K562 (cell line): ENCODE data around the gene PFN3. TPM values are rescaled to one million over a fixed set of nuclear protein-coding genes. Genes with fewer than 3 reads are reported as not detected.

Experiments used
- ATAC-seq: fragments of 200-7000 bp; cut with Tn5 transposase; 3 replicates; pipeline ENCODE4 v1.9.1; 2020; ENCODE audit warnings: moderate library complexity
- BruUV-seq: library from RNA; stranded (reverse); fragments of 400-500 nt; replicated peaks from 2 replicates; lab custom pipeline; 2021; lab: Mats Ljungman, UMichigan
- CTCF ChIA-PET: fragments of 300-600 bp; formaldehyde crosslinking; extraction: SDS; loops from one replicate; lab custom pipeline; 2021; ENCODE audit warnings: low intra/inter-chr PET ratio; lab: Yijun Ruan, JAX
- POLR2A ChIA-PET: fragments of 300-600, 350-650 bp; sonication (Branson Sonifier 250); formaldehyde crosslinking; extraction: SDS; loops from one replicate; lab custom pipeline; 2021; ENCODE audit warnings: antibody characterized with exemption, inconsistent platforms; lab: Yijun Ruan, JAX
- DNase-seq, 4 experiments: peaks; one replicate each; pipeline versions ENCODE4 v3.0.0 to v3.0.0-alpha.2; 2011 to 2018; ENCODE audit warnings: low spot score in 3 of 4, mixed read lengths in 3 of 4; ENCODE audit errors: extremely low read depth in 1 of 4
- FAIRE-seq: peaks from 2 replicates; lab custom pipeline; 2011; peaks lifted over from hg19 to GRCh38; lab: Jason Lieb, UNC
- H2AFZ ChIP-seq: 2 replicates; pipeline ENCODE4 v1.6.0; 2011; ENCODE audit warnings: low read depth, low read length, control low read depth, inconsistent platforms
- H3K27ac ChIP-seq: fragments of 200-600 bp; 3 replicates; pipeline ENCODE4 v1.8.0; 2011; ENCODE audit warnings: low read depth, mild to moderate bottlenecking, control low read depth, inconsistent platforms, low read length, moderate library complexity, mixed read lengths; ENCODE audit errors: extremely low read depth
- H3K27me3 ChIP-seq, 2 experiments: fragments of 300-600 bp in 1 of 2; 2 replicates in 1 of 2; 3 replicates in 1 of 2; pipeline versions ENCODE4 v1.6.0 to v1.8.0; 2011; ENCODE audit warnings: inconsistent platforms in 2 of 2, low read length in 2 of 2, mild to moderate bottlenecking in 1 of 2, mixed read lengths in 1 of 2, moderate library complexity in 1 of 2; ENCODE audit not compliant: control insufficient read depth in 2 of 2, insufficient read depth in 2 of 2
- H3K36me3 ChIP-seq: fragments of 300-600 bp; 3 replicates; pipeline ENCODE4 v1.8.0; 2011; ENCODE audit warnings: mild to moderate bottlenecking, low read length, inconsistent platforms; ENCODE audit not compliant: control insufficient read depth, insufficient read depth
- H3K4me1 ChIP-seq, 2 experiments: fragments of 200-600 bp in 1 of 2; replicated peaks in 1 of 2; 2 replicates in 1 of 2; 3 replicates in 1 of 2; pipeline versions ENCODE4 v1.5.1 to v1.8.0; 2011; ENCODE audit warnings: inconsistent platforms in 2 of 2, low read length in 2 of 2, mild to moderate bottlenecking in 1 of 2, mixed read lengths in 1 of 2, moderate library complexity in 1 of 2; ENCODE audit not compliant: control insufficient read depth in 2 of 2, insufficient read depth in 2 of 2
- H3K4me2 ChIP-seq: 2 replicates; pipeline ENCODE4 v1.6.1; 2011; ENCODE audit warnings: low read length, control low read depth, inconsistent platforms, mixed read lengths; ENCODE audit not compliant: insufficient read depth
- H3K4me3 ChIP-seq: fragments of 200-600 bp; sonication (generic), shearing (Covaris generic); 2 replicates; pipeline ENCODE4 v1.5.1; 2016; ENCODE audit warnings: control low read depth, inconsistent platforms
- H3K79me2 ChIP-seq: fragments of 200-600 bp; 3 replicates; pipeline ENCODE4 v1.8.0; 2011; ENCODE audit warnings: low read length, inconsistent platforms; ENCODE audit not compliant: control insufficient read depth, insufficient read depth
- H3K9ac ChIP-seq, 2 experiments: 2 replicates each; pipeline versions ENCODE4 v1.6.0 to v1.6.1; 2011; ENCODE audit warnings: low read depth in 2 of 2, low read length in 2 of 2, control low read depth in 1 of 2, inconsistent platforms in 1 of 2, mild to moderate bottlenecking in 1 of 2, mixed read lengths in 1 of 2; ENCODE audit not compliant: insufficient read depth in 1 of 2
- H3K9me1 ChIP-seq: one replicate; pipeline ENCODE4 v1.6.0; 2011; ENCODE audit warnings: inconsistent platforms, mild to moderate bottlenecking, low read length, moderate library complexity; ENCODE audit not compliant: control insufficient read depth, insufficient read depth
- H3K9me3 ChIP-seq: replicated peaks from 2 replicates; pipeline ENCODE4 v1.5.1; 2011; ENCODE audit warnings: low read depth, low read length, inconsistent platforms; ENCODE audit not compliant: control insufficient read depth, insufficient read depth
- H4K20me1 ChIP-seq: replicated peaks from 2 replicates; pipeline ENCODE4 v1.6.1; 2011; ENCODE audit warnings: low read length, inconsistent platforms, mixed read lengths; ENCODE audit not compliant: control insufficient read depth, insufficient read depth
- MLLT1 ChIP-seq, 2 experiments: fragments of 450-650 bp; IDR thresholded peaks; 2 replicates each; pipeline ENCODE4 v1.6.1; 2016
- PRPF4 ChIP-seq: fragments of 200-400 bp; formaldehyde crosslinking; IDR thresholded peaks from one replicate; pipeline ENCODE4 v1.6.1; 2017; ENCODE audit warnings: low read length, low read depth, mild to moderate bottlenecking; ENCODE audit not compliant: insufficient read depth, poor library complexity, severe bottlenecking
- RBM15 ChIP-seq: fragments of 200-400 bp; formaldehyde crosslinking; IDR thresholded peaks from 2 replicates; pipeline ENCODE4 v1.6.1; 2018; ENCODE audit warnings: mild to moderate bottlenecking, low read length, moderate library complexity; ENCODE audit not compliant: insufficient read depth
- ZFPM2 ChIP-seq: fragments of 250-450 bp; sonication (Bioruptor Pico); IDR thresholded peaks from 2 replicates; pipeline ENCODE4 v1.5.1; 2022; ENCODE audit warnings: mild to moderate bottlenecking
- ZNF398 ChIP-seq: fragments of 250-450 bp; sonication (Bioruptor Pico); IDR thresholded peaks from 2 replicates; pipeline ENCODE4 v1.8.0; 2021; ENCODE audit warnings: moderate library complexity, mild to moderate bottlenecking, inconsistent platforms
- WGBS: fragments of 100-300 bp; shearing (Covaris generic); methylation state at CpG from one replicate; pipeline ENCODE4 v1.1.6; 2016; ENCODE audit warnings: low coverage, mixed read lengths; ENCODE audit not compliant: insufficient coverage; ENCODE audit errors: missing lambda C conversion rate; 5-methylcytosine and 5-hydroxymethylcytosine counted together
- in situ Hi-C: fragments of 300-500 bp; cut with MboI; formaldehyde crosslinking; loops from 4 replicates; pipeline ENCODE4 v1.15.0; 2018; ENCODE audit warnings: inconsistent platforms, mixed read lengths
- intact Hi-C: fragments of 100-400 bp; cut with micrococcal nuclease; formaldehyde crosslinking; loops from 2 replicates; pipeline ENCODE4 v1.14.2; 2022
- polyA plus RNA-seq, 8 experiments: library from polyadenylated mRNA; depleted of rRNA in 4 of 8; stranded (reverse) in 5 of 8; unstranded in 3 of 8; fragments of >200 nt; fragmentation: Nextera tagmentation in 2 of 8; fragmentation: Illumina TruSeq in 1 of 8; extraction: Ambion mirVana in 2 of 8; extraction: Trizol in 1 of 8; gene quantifications; 2 replicates each; pipeline versions ENCODE4 v1.2.1 to v1.2.3, GENCODE V29; 2011 to 2014; ENCODE audit warnings: inconsistent platforms in 1 of 8, missing spikeins in 1 of 8
- total RNA-seq, 7 experiments: library from RNA; depleted of rRNA in 6 of 7; stranded (reverse); fragments of >200 nt in 6 of 7; fragmentation: Illumina TruSeq in 2 of 7; extraction: Trizol in 2 of 7; gene quantifications; 2 replicates each; pipeline versions ENCODE4 v1.2.1 to v1.2.3, GENCODE V29; 2011 to 2021; ENCODE audit warnings: low replicate concordance in 1 of 7

The PFN3 gene
- total and polyA plus RNA-seq, 9 of the 15 experiments (the other 6 are each of a cell fraction or from before 2014, with no cell fraction given): not detected

- no peak for TF ChIP-seq RBM15
- no peak for TF ChIP-seq PRPF4
- no peak for TF ChIP-seq ZNF398 (CRISPR knock-in tag)
- TF ChIP-seq, all 486 proteins: peak for 73
Observed at GRCh38 chr5:177362610-177363507, 37.6 kb downstream of the PFN3 start (continued).

GRCh38 chr5:177362292-177362609, 38.2 kb downstream of the PFN3 start:
- H3K4me3 ChIP-seq: no peak overlapping the region
- H3K4me1 ChIP-seq: peaks cover 38 to 76% of the 10 kb centered on the region in 2 experiments
- ChIA-PET POLR2A (interaction anchor here (0.9 to 2.7 kb wide), 2 partner anchors 11 to 23 kb away, joined by 4 to 18 read pairs; partner anchors contain the start of gene LMAN2), CTCF (no interaction called here)
- H4K20me1 ChIP-seq: no peaks in the 10 kb centered on the region
- FAIRE-seq (no peak), ATAC-seq (no peak), DNase-seq (no peak)
- intact Hi-C loops: loop anchor here (10.0 kb wide), 1 partner anchor 247 kb away; no protein-coding TSS in a partner anchor
- peak overlapping the region; percentile 67; the same call in 1 of the 3 replicates for H3K27ac ChIP-seq
- H3K27me3 ChIP-seq: no peaks in the 10 kb centered on the region
- H3K79me2 ChIP-seq: peaks cover under 1% of the 10 kb centered on the region; the same call in 2 of the 3 replicates
- H3K9me1 ChIP-seq: no peaks in the 10 kb centered on the region
- no peaks in the 10 kb centered on the region for H3K36me3 ChIP-seq
- peak overlapping the region; percentile 94 for H2AFZ ChIP-seq
- in situ Hi-C loops: no loop called here
- H3K9ac ChIP-seq: peak overlapping the region in 1 of 2 experiments; percentile 93; a peak in 2 of 4 replicates
- H3K9me3 ChIP-seq: no peaks in the 10 kb centered on the region
- whole genome bisulfite sequencing: 67% methylated on average over 8 of the region's 8 CpGs
- TF ChIP-seq MLLT1 (IDR thresholded peaks at IDR 0.05) (peak in 1 of 2 experiments; percentile 53; a peak in 1 of 4 replicates), ZFPM2 (CRISPR knock-in tag) (no peak)
- TF ChIP-seq, all 486 proteins: peak for 1
- BruUV-seq: no TSS peak
- peak overlapping the region; percentile 80; the same call in 1 of the 2 replicates for H3K4me2 ChIP-seq
